Nephron progenitor cell (in vitro differentiated cells): ENCODE data around the gene CA10.

Source experiments
- DNase-seq: peaks from one replicate; pipeline ENCODE4 v3.0.0; 2021
- H3K27ac Mint-ChIP-seq: 2 replicates; pipeline ENCODE4 v1.8.0; 2021; ENCODE audit warnings: mild to moderate bottlenecking, moderate library complexity, mixed read lengths
- H3K27me3 Mint-ChIP-seq: 2 replicates; pipeline ENCODE4 v1.8.0; 2021; ENCODE audit warnings: mild to moderate bottlenecking, low read depth, mixed read lengths; ENCODE audit not compliant: poor library complexity
- H3K36me3 Mint-ChIP-seq: 2 replicates; pipeline ENCODE4 v1.8.0; 2021; ENCODE audit warnings: low read depth, mixed read lengths
- H3K4me1 Mint-ChIP-seq: 2 replicates; pipeline ENCODE4 v1.8.0; 2021; ENCODE audit warnings: mixed read lengths
- H3K4me3 Mint-ChIP-seq: 2 replicates; pipeline ENCODE4 v1.8.0; 2021; ENCODE audit warnings: mild to moderate bottlenecking, moderate library complexity, mixed read lengths
- H3K9me3 Mint-ChIP-seq: 2 replicates; pipeline ENCODE4 v1.8.0; 2021; ENCODE audit warnings: mild to moderate bottlenecking, moderate library complexity, mixed read lengths
- TF ChIP-seq, protein P1 (sequence below): fragments of 200-600 bp; sonication (generic); IDR thresholded peaks from 2 replicates; pipeline ENCODE4 v1.5.0; 2021; ENCODE audit warnings: antibody characterized with exemption

Gene CA10

DNA sequence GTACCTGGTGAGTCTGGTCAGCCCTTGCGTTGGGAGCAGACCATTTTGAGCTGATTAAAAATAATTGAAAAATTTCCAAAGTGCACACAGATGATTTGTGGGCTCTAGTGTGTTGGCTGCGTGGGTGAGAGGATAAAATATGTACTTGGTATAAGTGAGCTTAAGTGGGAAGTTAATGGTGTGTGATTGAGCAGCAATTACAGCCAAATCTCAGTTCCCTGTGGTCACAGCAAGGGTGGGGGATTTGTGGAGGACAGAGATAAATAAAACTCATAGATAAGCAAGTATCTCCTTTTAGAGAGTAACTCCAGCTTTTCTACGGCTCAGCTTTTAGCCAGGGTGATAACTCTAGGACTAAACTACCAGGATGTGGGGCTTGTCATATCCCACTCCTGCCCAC is 507.7 kb downstream of the CA10 start:
- TF ChIP-seq, protein P1, sequence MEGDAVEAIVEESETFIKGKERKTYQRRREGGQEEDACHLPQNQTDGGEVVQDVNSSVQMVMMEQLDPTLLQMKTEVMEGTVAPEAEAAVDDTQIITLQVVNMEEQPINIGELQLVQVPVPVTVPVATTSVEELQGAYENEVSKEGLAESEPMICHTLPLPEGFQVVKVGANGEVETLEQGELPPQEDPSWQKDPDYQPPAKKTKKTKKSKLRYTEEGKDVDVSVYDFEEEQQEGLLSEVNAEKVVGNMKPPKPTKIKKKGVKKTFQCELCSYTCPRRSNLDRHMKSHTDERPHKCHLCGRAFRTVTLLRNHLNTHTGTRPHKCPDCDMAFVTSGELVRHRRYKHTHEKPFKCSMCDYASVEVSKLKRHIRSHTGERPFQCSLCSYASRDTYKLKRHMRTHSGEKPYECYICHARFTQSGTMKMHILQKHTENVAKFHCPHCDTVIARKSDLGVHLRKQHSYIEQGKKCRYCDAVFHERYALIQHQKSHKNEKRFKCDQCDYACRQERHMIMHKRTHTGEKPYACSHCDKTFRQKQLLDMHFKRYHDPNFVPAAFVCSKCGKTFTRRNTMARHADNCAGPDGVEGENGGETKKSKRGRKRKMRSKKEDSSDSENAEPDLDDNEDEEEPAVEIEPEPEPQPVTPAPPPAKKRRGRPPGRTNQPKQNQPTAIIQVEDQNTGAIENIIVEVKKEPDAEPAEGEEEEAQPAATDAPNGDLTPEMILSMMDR: no peak
- Mint-ChIP-seq H3K27me3 (peaks cover 18% of the 10 kb centered on the region), H3K4me1 (peaks cover 14% of the 10 kb centered on the region), H3K36me3 (no peaks in the 10 kb centered on the region), H3K27ac (peak overlapping the region; percentile 6), H3K4me3 (no peak overlapping the region), H3K9me3 (no peaks in the 10 kb centered on the region)
- no peak for DNase-seq

DNA sequence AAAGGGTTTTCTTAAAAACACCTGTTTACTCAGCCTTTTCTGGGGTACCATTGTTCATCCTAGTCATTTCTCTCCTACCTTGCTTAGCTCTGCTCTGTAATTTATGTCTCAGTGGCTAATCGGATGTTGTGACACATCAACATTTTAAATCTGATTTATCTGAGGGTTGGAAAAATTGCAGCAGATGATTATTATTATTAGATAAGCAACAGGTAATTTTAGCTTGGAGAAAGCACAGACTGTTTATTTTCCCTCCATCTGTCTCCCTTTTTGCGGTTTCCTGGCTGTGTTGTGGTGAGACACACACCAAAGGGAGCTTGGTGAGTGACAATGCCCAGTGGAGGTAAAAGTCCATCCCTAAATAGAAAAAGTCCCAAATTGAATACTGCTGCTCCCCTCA is 508.3 kb downstream of the CA10 start:
- TF ChIP-seq, protein P1: no peak
- DNase-seq: no peak
- H3K27ac Mint-ChIP-seq: no peak overlapping the region
- peaks cover 14% of the 10 kb centered on the region for H3K4me1 Mint-ChIP-seq
- peaks cover 17% of the 10 kb centered on the region for H3K27me3 Mint-ChIP-seq
- H3K4me3 Mint-ChIP-seq: no peak overlapping the region
- no peaks in the 10 kb centered on the region for H3K36me3 Mint-ChIP-seq
- H3K9me3 Mint-ChIP-seq: no peaks in the 10 kb centered on the region

DNA sequence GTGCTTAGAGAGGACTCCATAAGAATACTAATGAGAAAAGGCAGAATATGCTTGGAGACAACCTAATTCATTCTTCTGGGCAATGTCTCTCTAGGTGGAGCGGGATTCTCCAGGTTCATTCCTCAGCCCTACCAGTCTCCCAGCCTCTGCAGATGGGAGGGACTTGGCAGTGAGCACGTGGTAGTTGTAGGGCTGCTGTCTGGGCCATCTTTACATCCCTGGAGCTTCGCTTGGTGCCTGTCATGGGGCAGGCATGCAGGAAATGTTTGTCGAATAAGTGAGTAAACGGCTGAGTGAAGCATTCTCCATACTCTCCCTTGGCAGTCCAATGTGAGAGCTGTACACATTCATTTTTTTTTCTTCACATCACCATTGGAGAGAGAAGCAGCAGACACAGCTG is 510.7 kb downstream of the CA10 start:
- peaks cover 17% of the 10 kb centered on the region for H3K27me3 Mint-ChIP-seq
- TF ChIP-seq, protein P1: no peak
- H3K36me3 Mint-ChIP-seq: no peaks in the 10 kb centered on the region
- H3K9me3 Mint-ChIP-seq: no peaks in the 10 kb centered on the region
- H3K27ac Mint-ChIP-seq: no peak overlapping the region
- H3K4me3 Mint-ChIP-seq: no peak overlapping the region
- peaks cover 9% of the 10 kb centered on the region for H3K4me1 Mint-ChIP-seq
- DNase-seq: no peak

DNA sequence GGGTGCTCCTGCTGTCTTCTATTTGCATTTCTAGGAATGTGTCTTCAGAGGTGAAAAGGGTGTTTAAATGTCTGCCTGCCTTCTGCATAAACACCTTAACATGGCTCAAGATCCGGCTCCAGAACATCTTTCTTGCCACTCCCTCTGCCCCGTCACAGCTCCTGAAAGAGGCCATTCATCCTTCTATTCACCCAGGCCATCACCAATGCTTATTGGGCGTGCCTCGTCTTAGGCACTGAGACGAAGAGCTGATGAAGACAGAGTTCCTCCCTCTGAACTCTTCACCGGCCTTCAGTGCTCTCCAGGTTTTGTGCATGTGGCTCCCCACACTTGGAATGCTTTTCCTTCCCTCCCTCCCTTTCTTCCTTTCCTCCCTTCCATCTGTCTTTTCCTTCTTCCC is 511.4 kb downstream of the CA10 start:
- Mint-ChIP-seq H3K27me3 (peaks cover 22% of the 10 kb centered on the region), H3K27ac (no peak overlapping the region), H3K4me3 (no peak overlapping the region), H3K4me1 (peaks cover 9% of the 10 kb centered on the region), H3K36me3 (no peaks in the 10 kb centered on the region), H3K9me3 (no peaks in the 10 kb centered on the region)
- TF ChIP-seq, protein P1: no peak
- no peak for DNase-seq

DNA sequence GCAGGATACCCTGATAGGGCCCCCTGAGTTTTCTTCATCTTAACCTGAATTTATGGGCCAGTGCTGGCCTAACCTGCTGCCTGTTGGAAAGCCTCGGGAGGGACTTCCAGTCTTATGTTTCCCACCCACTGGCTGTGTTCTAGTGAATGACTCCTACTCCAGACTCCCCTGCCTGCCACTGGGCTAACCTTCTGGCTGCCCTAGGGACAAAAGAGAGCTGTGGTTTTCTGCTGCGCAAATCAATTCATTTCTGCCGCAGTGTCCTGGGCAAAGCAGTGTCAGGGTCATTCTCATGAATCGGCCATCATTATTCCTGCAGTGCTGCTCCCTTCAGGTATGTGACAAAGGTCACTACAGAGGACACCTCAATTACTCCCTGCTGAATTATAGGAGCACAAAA is 512.0 kb downstream of the CA10 start:
- Mint-ChIP-seq H3K4me1 (peaks cover 9% of the 10 kb centered on the region), H3K27ac (no peak overlapping the region), H3K27me3 (peaks cover 17% of the 10 kb centered on the region), H3K9me3 (no peaks in the 10 kb centered on the region), H3K4me3 (no peak overlapping the region), H3K36me3 (no peaks in the 10 kb centered on the region)
- TF ChIP-seq, protein P1: no peak
- DNase-seq: no peak

DNA sequence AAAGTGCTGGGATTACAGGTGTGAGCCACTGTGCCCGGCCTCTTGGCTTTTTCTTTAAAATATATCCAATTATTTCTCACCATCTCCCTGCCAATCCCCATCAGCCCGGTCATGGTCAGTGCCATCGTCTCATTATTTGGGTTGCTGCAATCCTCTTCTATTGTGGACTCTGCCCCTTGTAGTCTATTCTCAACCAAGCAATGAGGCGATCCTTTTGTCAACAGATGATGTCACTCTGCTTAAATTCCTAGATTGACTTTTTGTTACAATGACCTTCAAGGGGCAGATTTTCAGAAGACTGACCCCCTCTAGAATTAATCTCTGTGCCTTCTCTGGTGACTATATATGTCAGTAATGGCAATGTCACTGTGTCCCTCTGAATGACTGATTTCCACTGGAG is 513.5 kb downstream of the CA10 start:
- DNase-seq: no peak
- H3K4me3 Mint-ChIP-seq: no peak overlapping the region

More for the DNA sequence above, 513.5 kb downstream of the CA10 start:
- Mint-ChIP-seq H3K27ac (no peak overlapping the region), H3K9me3 (no peaks in the 10 kb centered on the region), H3K36me3 (no peaks in the 10 kb centered on the region), H3K4me1 (peaks cover 9% of the 10 kb centered on the region), H3K27me3 (peaks cover 15% of the 10 kb centered on the region)
- TF ChIP-seq, protein P1: no peak
